Kidney (tissue), 14 donors: ENCODE measurements around the gene HTT-AS. TPM values are rescaled to one million over a fixed set of nuclear protein-coding genes. Genes with fewer than 3 reads are reported as not detected.

Experiments
- DNase-seq, 5 donors: peaks; one replicate each; pipeline ENCODE4 v3.0.0-alpha.2; 2013 to 2020
- FAIRE-seq: peaks from 2 replicates; lab custom pipeline; 2012; peaks lifted over from hg19 to GRCh38; lab: Jason Lieb, UNC
- H3K27ac ChIP-seq, 2 donors: one replicate each; pipeline ENCODE4 v1.7.0; 2013; ENCODE audit warnings: low read depth in 2 of 2, low read length in 2 of 2, inconsistent platforms in 1 of 2
- H3K27me3 ChIP-seq: one replicate; pipeline ENCODE4 v1.7.1; 2013; ENCODE audit warnings: low read length, inconsistent platforms; ENCODE audit not compliant: control insufficient read depth, insufficient read depth
- H3K36me3 ChIP-seq, 3 donors: one replicate each; pipeline versions ENCODE4 v1.7.0 to v1.7.1; 2013; ENCODE audit warnings: low read length in 3 of 3, control low read depth in 1 of 3, inconsistent platforms in 1 of 3; ENCODE audit not compliant: insufficient read depth in 3 of 3, control insufficient read depth in 2 of 3
- H3K4me1 ChIP-seq, 3 donors: one replicate each; pipeline versions ENCODE4 v1.7.0 to v1.7.1; 2013; ENCODE audit warnings: low read length in 3 of 3, inconsistent platforms in 1 of 3, low read depth in 1 of 3; ENCODE audit not compliant: control insufficient read depth in 2 of 3, insufficient read depth in 2 of 3
- H3K4me3 ChIP-seq, 3 donors: one replicate each; pipeline versions ENCODE4 v1.7.0 to v1.8.1; 2013; ENCODE audit warnings: low read length in 3 of 3, control low read depth in 1 of 3, inconsistent platforms in 1 of 3
- H3K9ac ChIP-seq, 3 donors: one replicate each; pipeline versions ENCODE4 v1.7.0 to v1.7.1; 2013; ENCODE audit warnings: low read length in 3 of 3, control low read depth in 1 of 3, inconsistent platforms in 1 of 3
- H3K9me3 ChIP-seq, 3 donors: one replicate each; pipeline versions ENCODE4 v1.7.0 to v1.7.1; 2013; ENCODE audit warnings: low read length in 3 of 3, control low read depth in 1 of 3, inconsistent platforms in 1 of 3; ENCODE audit not compliant: control insufficient read depth in 2 of 3, insufficient read depth in 1 of 3
- CTCF ChIP-seq: IDR thresholded peaks from 3 replicates; pipeline ENCODE4 v1.5.1; 2012; ENCODE audit warnings: mild to moderate bottlenecking, moderate library complexity, borderline replicate concordance; ENCODE audit not compliant: insufficient read depth; ENCODE audit errors: extremely low read depth
- intact Hi-C: fragments of 100-400 bp; cut with DNase I; formaldehyde crosslinking; loops from one replicate; pipeline ENCODE4 v1.11.1; 2022
- polyA plus RNA-seq: library from polyadenylated mRNA; stranded (reverse); fragments of 350-450 nt; fragmentation: Illumina TruSeq; extraction: RNeasy Lipid Tissue Mini Kit (QIAGEN cat#74804); gene quantifications from one replicate; pipeline ENCODE4 v1.2.3, GENCODE V29; 2014; ENCODE audit warnings: low read depth, low replicate concordance; ENCODE audit not compliant: insufficient read depth
- total RNA-seq: library from RNA; stranded (reverse); fragmentation: NEBNext Ultra II Directional; extraction: Animal tissue kit (Norgen Biotek cat#: 25700); gene quantifications from one replicate; pipeline ENCODE4 v1.2.1, GENCODE V29; 2021
- donor health status: control.
- donor health status: control.
- donor health status: control.
- donor health status: control.
- donor health status: control.
- donor health status: DM: yes; HTN: yes; CAD: no.
- donor health status: Normal renal cell carcinoma (clear cell type).

HTT-AS gene
- total and polyA plus RNA-seq, 2 donors from 2014 or later = not detected

- peak in 1 of 5 donors; percentile 92 for DNase-seq
- no peaks in the 10 kb centered on the region for H3K36me3 ChIP-seq
- no peak overlapping the region for H3K4me3 ChIP-seq
- FAIRE-seq = no peak
- intact Hi-C loops = no loop called here
- no peaks in the 10 kb centered on the region for H3K4me1 ChIP-seq
- H3K9me3 ChIP-seq = no peaks in the 10 kb centered on the region
- H3K27ac ChIP-seq = no peak overlapping the region
- H3K27me3 ChIP-seq = no peaks in the 10 kb centered on the region
- no peak for TF ChIP-seq CTCF
- H3K9ac ChIP-seq = no peak overlapping the region
These were observed 42.8 kb downstream of the HTT-AS start for GRCh38 chr4:3031357-3032082.

- Histone ChIP-seq H3K9ac (no peak overlapping the region), H3K27ac (no peak overlapping the region), H3K27me3 (no peaks in the 10 kb centered on the region), H3K36me3 (no peaks in the 10 kb centered on the region), H3K4me3 (no peak overlapping the region), H3K9me3 (no peaks in the 10 kb centered on the region), H3K4me1 (no peaks in the 10 kb centered on the region)
- no peak for TF ChIP-seq CTCF
- intact Hi-C loops = no loop called here
- DNase-seq (no peak), FAIRE-seq (no peak)
These were observed 43.6 kb downstream of the HTT-AS start for GRCh38 chr4:3030566-3031356.

- no peak for DNase-seq
- FAIRE-seq = no peak
- no peaks in the 10 kb centered on the region for H3K9me3 ChIP-seq
- H3K9ac ChIP-seq = no peak overlapping the region
- H3K4me3 ChIP-seq = no peak overlapping the region
- no peaks in the 10 kb centered on the region for H3K36me3 ChIP-seq
- H3K4me1 ChIP-seq = no peaks in the 10 kb centered on the region
- no peak overlapping the region for H3K27ac ChIP-seq
- no peaks in the 10 kb centered on the region for H3K27me3 ChIP-seq
- TF ChIP-seq CTCF = no peak
- intact Hi-C loops = no loop called here
These were observed 44.9 kb downstream of the HTT-AS start for GRCh38 chr4:3029464-3029863.
